SH-SY5Y (cell line): ENCODE results near the gene SPDEF.

ENCODE experiments used
- GATA2 ChIP-seq: IDR thresholded peaks from 2 replicates; pipeline ENCODE4 v1.6.1; 2011; ENCODE audit warnings: mild to moderate bottlenecking, low read depth, low read length
- GATA3 ChIP-seq: IDR thresholded peaks from 2 replicates; pipeline ENCODE4 v1.6.1; 2011; ENCODE audit warnings: low read depth, mild to moderate bottlenecking, low read length, moderate library complexity

- no peak for TF ChIP-seq GATA2
- no peak for TF ChIP-seq GATA3
Measured at GRCh38 chr6:34517461-34517881, 38.7 kb downstream of the SPDEF start.
